Osteocyte (in vitro differentiated cells): ENCODE measurements around the gene MSH3. TPM values are rescaled to one million over a fixed set of nuclear protein-coding genes. Genes with fewer than 3 reads are reported as not detected.
"Not testable (repeated sequence)": the region's sequence is repeated elsewhere in the genome, so short reads cannot be mapped to it uniquely, and the experiment has no call there.

Experiments used
- DNase-seq: peaks from one replicate; pipeline ENCODE4 v3.0.0; 2021; ENCODE audit warnings: mixed read lengths; ENCODE audit not compliant: unreplicated experiment; ENCODE audit errors: extremely low spot score
- H3K27ac Mint-ChIP-seq: one replicate; pipeline ENCODE4 v1.8.0; 2021; ENCODE audit warnings: mild to moderate bottlenecking, mixed read lengths; ENCODE audit not compliant: unreplicated experiment
- H3K27me3 Mint-ChIP-seq: one replicate; pipeline ENCODE4 v1.8.0; 2021; ENCODE audit warnings: mixed read lengths; ENCODE audit not compliant: unreplicated experiment
- H3K36me3 Mint-ChIP-seq: one replicate; pipeline ENCODE4 v1.8.0; 2021; ENCODE audit warnings: mixed read lengths; ENCODE audit not compliant: unreplicated experiment
- H3K4me1 Mint-ChIP-seq: one replicate; pipeline ENCODE4 v1.8.0; 2021; ENCODE audit warnings: mixed read lengths; ENCODE audit not compliant: unreplicated experiment
- H3K4me3 Mint-ChIP-seq: one replicate; pipeline ENCODE4 v1.8.0; 2021; ENCODE audit warnings: mild to moderate bottlenecking, moderate library complexity, mixed read lengths; ENCODE audit not compliant: unreplicated experiment
- H3K9me3 Mint-ChIP-seq: one replicate; pipeline ENCODE4 v1.8.0; 2021; ENCODE audit warnings: mixed read lengths; ENCODE audit not compliant: unreplicated experiment
- CTCF ChIP-seq: fragments of 200-600 bp; sonication (generic); IDR thresholded peaks from 2 replicates; pipeline ENCODE4 v1.5.0; 2021; ENCODE audit warnings: antibody characterized with exemption, mild to moderate bottlenecking, moderate library complexity
- total RNA-seq: library from RNA; stranded (reverse); gene quantifications from 2 replicates; pipeline ENCODE4 v1.2.1, GENCODE V29; 2021

Gene MSH3
- total RNA-seq, 1 donor from 2014 or later, result 14.8 TPM

GRCh38 chr5:80781356-80781755, 126.9 kb downstream of the MSH3 start:
- no peak for TF ChIP-seq CTCF
- Mint-ChIP-seq H3K4me3 (no peak overlapping the region), H3K27ac (no peak overlapping the region), H3K36me3 (peaks cover 20% of the 10 kb centered on the region), H3K27me3 (no peaks in the 10 kb centered on the region), H3K4me1 (peaks cover 6% of the 10 kb centered on the region), H3K9me3 (no peaks in the 10 kb centered on the region)
- no peak for DNase-seq

- H3K27me3 Mint-ChIP-seq, result no peaks in the 10 kb centered on the region
- no peak overlapping the region for H3K4me3 Mint-ChIP-seq
- peaks cover 6% of the 10 kb centered on the region for H3K4me1 Mint-ChIP-seq
- peaks cover 20% of the 10 kb centered on the region for H3K36me3 Mint-ChIP-seq
- H3K9me3 Mint-ChIP-seq, result no peaks in the 10 kb centered on the region
- no peak for TF ChIP-seq CTCF
- H3K27ac Mint-ChIP-seq, result no peak overlapping the region
- no peak for DNase-seq
Measured at GRCh38 chr5:80782626-80783025, 128.2 kb downstream of the MSH3 start.

- H3K9me3 Mint-ChIP-seq, H3K27ac Mint-ChIP-seq: not testable (repeated sequence)
Measured at GRCh38 chr5:80783751-80784150, 129.3 kb downstream of the MSH3 start.

GRCh38 chr5:80784451-80784850, 130.0 kb downstream of the MSH3 start:
- Mint-ChIP-seq H3K27me3 (no peaks in the 10 kb centered on the region), H3K4me3 (no peak overlapping the region), H3K9me3 (no peaks in the 10 kb centered on the region), H3K4me1 (peaks cover 6% of the 10 kb centered on the region), H3K27ac (no peak overlapping the region), H3K36me3 (peaks cover 12% of the 10 kb centered on the region)
- no peak for DNase-seq
- TF ChIP-seq CTCF, result no peak

More at GRCh38 chr5:80783751-80784150, 129.3 kb downstream of the MSH3 start:
- not testable (repeated sequence) for H3K27me3 Mint-ChIP-seq, H3K4me3 Mint-ChIP-seq, H3K4me1 Mint-ChIP-seq, DNase-seq
- peaks cover 13% of the 10 kb centered on the region for H3K36me3 Mint-ChIP-seq

- H3K27ac Mint-ChIP-seq, H3K4me3 Mint-ChIP-seq, H3K9me3 Mint-ChIP-seq, H3K36me3 Mint-ChIP-seq, DNase-seq, H3K4me1 Mint-ChIP-seq, H3K27me3 Mint-ChIP-seq: not testable (repeated sequence)
Measured at GRCh38 chr5:80789319-80790016, 135.0 kb downstream of the MSH3 start.

- H3K27ac Mint-ChIP-seq, result no peak overlapping the region
- no peaks in the 10 kb centered on the region for H3K9me3 Mint-ChIP-seq
- no peak for TF ChIP-seq CTCF
- H3K27me3 Mint-ChIP-seq, result no peaks in the 10 kb centered on the region
- no peak for DNase-seq
- H3K4me1 Mint-ChIP-seq, result no peaks in the 10 kb centered on the region
- no peak overlapping the region for H3K4me3 Mint-ChIP-seq
- peaks cover 3% of the 10 kb centered on the region for H3K36me3 Mint-ChIP-seq
Measured at GRCh38 chr5:80790698-80791097, 136.2 kb downstream of the MSH3 start.
